Central memory CD4-positive, alpha-beta T cell (primary cell): Measurements from ENCODE around the gene PIK3R4.

Source experiments
- DNase-seq: peaks from one replicate; pipeline ENCODE4 v3.0.0; 2022
- total RNA-seq, 3 experiments: gene quantifications; one replicate each; lab custom pipeline; 2026; lab: John Stamatoyannopoulos, UW

PIK3R4 gene
- 43.8 to 88.9 (median 78.0) reads per million in 3 experiments for total RNA-seq

DNA sequence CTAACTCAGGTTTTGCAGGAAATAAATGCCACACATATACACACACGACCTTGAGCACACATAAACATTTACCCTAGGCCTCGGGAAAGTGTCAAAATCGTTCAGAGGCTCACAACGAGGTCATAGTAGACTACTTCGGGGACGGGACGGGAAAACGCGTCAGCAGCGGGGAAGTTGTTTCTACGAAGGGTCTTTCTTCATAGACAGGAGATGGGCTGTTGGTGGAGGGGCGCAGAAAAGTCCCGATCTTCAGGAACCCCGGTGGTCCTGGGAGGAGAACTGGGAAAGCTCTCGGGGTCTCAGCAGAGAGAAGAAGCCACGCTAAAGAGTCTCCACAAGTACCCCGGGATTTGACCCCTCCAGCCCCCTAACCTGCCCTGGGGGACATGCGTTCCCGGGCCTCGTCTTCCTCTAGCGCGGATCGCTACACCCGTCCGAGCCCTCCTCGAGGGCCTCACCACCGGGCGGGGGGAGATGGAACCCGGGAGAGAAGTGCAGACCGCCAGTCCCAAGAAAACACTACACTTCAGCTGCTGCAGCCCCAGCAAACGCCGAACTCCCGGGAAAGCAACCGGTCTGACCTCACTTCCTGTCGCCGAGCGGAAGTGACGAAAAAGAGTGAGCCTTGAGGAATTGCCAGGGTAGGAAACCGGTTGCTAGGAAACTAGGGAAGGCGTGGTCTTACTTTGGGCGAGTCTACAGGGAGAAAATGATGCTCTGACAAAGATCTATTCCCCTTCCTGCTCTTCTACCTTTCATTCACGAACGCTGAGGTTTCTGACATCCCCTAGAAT is at the start of gene PIK3R4:
TSS of gene PIK3R4 (minus strand) at position 584 of the 794 bp plus-strand sequence. CDS start 1,611 bp downstream, outside the sequence.
- peak; percentile 96 for DNase-seq

DNA sequence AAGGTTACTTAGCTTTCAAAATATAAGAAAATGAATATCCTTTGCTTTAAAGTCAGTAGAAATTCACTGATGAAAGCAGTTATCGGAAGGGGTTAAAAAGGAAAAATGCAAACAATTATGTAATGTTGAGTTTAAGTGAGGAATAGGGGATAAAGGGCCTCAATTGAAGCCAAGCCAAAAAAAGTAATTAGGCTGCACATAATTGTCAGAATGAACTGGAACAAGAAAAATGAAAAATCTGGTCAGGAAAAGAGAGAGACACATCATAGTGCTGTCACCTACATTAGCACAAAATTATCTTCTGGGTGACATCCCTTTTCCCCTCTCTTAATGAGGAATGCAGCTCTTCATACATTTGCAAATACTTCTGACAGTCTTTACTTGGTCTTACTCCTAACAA is 48.8 kb upstream of the PIK3R4 start:
- no peak for DNase-seq

DNA sequence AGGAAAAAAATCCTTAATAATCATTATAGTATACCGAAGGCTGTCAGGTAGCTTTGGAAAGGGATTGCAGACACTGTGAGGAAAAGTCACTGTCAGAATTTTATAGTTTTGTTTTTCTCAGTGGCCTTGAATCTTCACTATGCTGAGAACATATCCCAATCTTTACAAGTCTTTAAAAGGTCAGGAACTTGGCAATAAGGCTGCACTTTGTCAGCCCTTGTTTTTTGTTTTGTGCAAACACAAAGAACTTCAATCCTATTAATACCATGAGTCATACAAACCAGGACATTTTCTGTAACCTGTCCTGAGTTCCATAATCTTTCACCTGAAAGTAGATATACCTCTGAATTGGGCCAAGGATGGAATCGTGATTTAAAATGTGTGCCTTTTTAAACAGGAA is 45.6 kb upstream of the PIK3R4 start:
- no peak for DNase-seq

DNA sequence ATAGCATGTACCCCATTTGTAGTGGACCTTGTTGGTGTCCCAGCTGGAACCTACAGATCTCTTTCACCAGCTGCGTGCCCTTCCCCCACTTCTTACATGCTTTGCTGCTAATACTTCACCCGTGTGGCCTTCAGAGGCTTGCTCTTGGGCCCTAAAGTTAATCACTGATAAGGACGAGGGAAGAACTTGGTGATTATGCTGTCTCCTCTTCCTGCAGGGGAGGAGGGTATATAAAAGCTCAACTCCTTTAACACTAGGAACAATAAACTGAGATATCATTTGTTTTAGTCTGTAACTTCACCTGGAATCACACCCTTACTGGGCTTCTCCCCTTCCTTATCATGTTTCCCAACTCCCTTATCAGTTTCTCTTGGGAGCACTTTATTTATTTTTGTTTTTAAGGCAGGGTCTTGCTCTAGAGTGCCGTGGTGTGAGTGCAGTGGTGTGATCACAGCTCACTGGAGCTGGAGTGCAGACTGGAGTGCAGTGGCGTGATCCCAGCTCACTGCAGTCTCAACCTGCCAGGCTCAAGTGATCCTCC is 43.2 kb upstream of the PIK3R4 start:
- no peak for DNase-seq

DNA sequence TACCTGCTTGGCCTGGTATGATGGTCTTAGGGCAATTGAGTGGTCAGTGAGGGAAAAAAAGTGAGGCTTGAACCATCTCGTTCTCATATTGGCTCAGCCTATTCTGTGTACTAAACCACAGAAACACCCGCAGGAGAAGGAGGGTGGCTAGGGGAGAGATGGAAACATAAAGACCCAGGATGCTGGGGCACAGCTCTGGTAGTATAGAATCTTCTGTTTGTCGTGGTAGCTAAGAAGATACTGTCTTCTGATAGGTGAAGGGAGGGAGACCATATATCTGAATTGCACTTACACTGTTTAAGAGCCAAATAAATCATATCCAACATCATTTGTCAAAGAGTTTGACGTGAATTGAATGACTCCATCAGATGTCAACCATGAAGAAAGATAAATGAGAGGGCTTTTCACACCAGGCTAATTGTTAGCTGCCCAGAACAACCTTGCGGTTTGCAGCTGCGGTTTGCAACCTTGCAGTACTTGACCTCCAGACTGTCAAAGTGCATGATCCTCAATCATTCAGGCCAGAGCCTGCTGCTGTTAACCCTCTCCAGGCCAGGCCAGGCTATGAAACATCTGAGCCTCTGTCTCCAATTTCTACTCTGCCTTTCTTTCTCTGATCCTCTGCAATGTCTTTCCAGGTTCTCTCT is 40.9 kb upstream of the PIK3R4 start:
- DNase-seq = no peak

DNA sequence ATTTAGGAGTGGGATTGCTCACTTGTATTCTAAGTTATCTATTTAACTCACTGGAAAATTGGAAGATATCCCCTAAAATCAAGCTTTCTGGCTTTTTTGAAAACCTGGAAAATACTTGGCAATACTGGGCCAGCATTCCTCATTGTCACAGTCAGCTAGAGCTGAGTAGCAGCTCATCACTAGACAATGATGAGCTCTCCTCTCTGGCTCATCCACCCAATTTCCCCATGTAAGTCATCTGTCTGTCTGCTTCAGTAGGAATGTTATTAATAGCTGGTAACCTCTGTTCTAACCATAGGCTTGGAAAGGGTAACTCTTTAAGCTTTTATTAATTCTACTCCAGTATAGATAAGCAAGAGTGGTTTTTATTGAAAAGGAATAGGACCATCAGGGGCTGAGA is 39.7 kb upstream of the PIK3R4 start:
- DNase-seq = no peak

DNA sequence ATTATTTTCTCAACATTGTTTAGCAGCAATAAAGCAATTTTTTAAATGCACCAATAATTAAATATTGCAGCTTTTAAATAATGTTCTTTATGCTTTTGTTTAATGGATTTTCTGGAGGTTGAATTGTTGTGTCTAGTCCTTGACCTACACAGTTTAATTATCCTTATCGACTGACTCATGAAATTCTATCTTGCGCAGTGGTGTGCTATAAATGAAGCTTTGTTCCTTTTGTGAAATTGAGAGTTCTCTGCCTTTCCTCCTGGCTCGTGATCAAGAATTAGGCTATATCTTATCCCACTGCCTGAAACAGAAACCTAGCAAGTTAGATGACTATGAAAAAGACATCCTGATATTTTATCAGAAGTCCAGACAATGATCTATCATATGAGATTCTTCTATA is 37.0 kb upstream of the PIK3R4 start:
- no peak for DNase-seq

DNA sequence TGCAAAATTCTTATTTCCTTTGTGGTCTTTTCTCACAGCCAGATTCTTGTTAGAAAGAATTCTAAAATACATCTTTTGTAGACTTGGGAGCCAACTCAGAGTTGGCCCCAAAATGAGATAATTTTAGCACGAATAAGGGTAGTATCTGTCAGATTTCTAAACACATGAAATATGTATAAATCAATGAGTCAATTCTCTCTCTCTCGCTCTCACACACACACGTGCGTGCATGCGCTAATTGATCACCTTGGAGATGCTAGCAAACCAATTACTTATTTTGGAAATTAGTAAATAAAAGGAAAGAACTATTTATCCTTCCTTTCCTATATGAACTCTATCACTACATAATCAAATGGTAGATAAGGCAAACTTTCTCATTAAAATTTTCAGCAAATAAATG is 32.9 kb upstream of the PIK3R4 start:
- DNase-seq = no peak

DNA sequence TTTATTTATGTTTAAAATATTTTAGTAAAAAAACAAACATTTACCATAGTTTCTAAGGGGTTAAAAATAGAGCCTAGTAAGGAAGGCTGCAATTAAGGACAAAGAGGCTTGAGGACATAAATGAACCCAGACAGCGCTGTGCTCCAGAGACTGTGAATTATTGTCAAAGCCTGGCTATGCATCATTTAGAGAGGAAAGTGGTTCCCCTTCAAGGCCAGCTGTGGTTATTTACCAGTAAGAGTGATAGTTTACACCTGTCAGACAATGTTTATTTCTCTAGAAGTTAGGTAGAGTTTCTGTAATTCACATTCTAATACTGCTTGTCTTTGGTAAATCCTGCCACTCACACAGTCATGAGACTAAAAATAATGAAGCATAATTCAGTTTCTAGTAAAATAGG is 32.4 kb upstream of the PIK3R4 start:
- no peak for DNase-seq

DNA sequence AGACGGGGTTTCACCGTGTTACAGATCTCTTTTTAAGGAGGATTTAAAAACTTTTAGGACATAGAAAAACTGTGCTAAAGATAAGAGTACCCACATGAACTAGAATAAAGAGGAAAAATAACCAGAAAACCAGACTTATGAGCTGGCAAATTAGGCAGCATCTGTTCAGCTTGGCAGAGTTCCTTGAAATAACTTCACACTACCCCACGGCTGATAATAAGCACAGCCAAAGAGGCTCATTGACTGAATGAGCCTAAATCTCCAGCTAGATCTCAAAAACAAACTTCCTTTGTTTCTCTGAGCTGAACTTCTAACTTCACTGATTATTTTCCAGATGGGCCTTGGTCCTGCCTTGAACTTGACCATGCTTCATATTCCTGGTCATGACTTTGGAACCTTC is 26.7 kb upstream of the PIK3R4 start:
- DNase-seq = no peak

DNA sequence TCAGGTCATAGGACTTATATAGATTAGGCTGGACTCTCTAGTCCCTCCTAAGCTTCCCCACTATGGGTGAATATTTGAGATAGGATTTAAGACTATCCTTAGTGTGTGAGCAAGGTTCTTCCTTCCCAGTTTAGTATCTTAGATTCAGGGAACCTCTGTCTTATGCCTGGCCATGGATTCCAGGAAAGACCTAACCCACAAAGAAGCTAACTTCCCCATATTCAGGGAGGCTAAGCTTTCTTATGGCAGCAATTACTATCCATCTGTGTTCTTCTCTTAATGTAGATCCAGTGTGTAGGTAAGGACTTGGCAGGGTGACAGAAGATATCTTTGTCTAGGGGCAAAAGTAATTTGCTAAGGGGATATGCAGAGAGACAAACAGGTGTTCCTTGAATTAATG is 25.5 kb upstream of the PIK3R4 start:
- no peak for DNase-seq

DNA sequence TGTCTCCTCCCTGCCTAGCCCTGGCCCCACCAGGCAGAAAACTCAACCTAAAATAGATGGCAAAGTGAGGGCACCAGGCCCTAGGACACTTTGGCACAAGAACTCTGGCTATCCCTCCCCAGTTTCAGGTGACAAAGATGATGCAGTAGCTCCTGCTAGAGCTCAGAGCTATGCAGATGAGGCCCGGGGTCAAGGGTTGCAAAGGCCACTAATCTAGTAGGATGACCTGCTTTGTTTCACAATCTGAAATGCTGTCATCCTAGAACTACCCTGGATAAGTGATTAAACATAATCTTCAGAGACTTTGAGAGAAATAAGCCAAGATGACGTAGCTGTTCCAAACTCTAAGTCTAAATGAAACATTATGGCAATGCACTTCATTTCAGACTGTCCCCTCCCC is 24.0 kb upstream of the PIK3R4 start:
- no peak for DNase-seq

DNA sequence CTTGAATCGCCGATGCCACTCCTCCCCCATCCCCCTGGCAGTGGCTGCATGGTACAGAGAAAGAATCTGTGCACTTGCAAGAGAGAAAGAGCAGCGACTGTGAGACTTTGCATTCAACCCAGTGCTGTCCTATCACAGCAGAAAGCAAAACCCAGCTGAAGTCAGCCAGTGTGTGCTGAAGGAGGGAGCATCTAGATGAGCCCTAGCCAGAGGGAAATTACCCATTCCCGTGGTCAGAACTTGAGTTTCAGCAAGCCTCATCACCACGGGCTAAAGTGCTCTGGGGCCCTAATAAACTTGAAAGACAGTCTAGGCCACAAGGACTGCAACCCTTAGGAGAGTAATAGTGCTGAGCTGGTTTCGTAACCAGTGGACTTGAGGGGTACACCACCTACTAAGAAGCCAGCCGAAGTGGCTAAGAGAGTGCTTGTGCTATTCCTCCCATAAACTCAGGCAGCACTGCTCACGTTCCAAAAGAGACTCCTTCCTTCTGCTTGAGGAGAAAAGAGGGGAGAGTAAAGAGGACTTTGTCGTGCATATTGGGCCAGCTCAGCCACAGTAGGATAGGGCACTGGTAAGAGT is 15.2 kb upstream of the PIK3R4 start:
- no peak for DNase-seq

DNA sequence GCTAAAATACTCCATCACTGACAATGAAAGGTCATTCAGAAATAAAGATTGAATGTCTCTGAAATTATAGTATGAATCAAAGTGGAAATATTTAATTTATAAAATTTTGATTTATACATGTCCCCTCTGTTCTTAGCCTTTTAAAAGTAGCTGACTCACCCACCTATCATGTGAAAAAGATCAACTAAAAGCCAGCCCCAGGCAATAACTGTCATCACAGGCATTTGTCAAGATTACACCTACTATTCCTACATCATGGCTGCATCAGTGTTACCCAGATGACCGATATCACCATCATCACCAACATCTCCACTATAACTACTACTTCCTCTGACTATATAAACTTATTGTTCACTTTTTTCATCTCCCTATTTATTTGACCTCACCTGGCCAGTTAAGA is 14.3 kb upstream of the PIK3R4 start:
- DNase-seq = no peak

DNA sequence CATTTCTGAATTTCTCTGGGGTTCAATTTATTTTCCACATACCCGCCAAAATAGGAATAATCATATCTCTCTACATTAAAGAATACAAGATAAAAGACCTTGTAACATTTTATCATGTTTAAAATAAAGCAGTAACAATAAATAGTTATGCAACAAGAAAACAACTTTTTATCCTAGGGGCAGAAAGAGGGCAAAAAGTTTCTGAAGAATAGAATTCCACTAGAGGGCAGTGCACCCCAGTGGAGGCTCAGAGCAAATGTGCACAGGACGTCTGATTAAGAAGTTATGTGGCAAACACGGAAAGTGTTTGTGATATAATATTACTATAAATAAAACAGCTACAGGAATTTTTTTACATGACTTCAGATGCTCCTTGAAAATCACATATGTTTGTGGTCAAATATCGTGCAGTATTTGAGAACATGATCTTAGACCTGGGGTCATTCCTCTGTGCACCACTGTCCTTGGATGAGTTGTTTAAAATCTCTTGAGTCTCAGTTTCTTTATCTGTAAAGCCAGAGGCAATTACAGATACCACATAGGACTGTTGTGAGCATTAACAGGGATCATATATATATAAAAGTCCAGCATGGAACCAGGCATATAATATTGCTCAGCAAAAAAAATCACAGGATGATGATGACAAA is 13.2 kb upstream of the PIK3R4 start:
- peak; percentile 48 for DNase-seq

DNA sequence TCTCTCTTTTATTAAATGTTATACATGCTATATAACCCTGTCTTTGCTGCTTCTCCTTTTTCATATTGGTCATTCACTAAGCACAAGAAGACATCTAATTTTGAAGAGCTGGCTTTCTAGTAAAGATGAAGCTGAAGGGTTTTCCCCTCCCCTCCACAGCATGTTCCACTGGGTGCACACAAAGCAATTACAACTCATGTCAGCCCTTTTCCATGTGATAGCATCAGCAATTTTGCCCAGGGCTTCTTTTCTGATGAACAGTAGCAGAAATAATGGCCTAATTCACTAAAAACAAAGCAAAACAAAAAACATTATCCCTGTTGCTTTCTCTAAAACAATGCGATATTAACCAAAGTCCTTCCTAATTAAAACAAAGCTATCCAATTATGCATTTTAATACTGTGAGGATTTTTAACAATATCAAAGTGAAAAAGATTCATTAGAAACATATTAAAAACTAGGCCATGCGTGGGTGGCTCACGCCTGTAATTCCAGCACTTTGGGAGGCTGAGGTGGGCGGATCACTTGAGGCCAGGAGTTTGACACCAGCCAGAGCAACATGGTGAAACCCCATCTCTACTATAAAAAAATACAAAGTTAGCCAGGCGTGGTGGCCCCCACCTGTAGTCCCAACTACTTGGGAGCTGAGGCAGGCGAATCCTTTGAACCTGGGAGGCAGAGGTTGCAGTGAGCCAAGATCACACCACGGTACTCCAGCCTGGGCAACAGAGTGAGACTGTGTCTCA is 12.2 kb upstream of the PIK3R4 start:
- no peak for DNase-seq

DNA sequence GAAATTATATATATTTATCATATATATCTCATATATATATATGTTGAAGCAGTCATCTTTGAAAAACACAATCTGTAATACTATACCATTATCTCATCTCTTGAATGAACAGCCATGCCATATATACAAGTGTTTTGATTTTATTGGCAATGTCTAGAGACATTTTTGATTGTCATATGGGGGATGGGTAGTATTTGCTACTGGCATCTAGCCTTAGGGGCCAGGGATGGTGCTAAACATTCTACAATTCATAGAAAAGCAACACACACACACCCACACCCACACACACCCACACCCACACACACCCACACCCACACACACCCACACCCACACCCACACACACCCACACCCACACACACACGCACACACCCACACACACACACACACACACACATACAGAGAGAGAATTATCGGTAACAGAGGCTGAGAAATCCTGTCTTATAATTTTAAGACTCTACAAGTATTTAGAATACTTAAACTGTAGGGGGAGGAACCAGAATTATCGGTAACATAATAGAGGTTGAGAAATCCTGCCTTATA is 11.1 kb upstream of the PIK3R4 start:
- no peak for DNase-seq

DNA sequence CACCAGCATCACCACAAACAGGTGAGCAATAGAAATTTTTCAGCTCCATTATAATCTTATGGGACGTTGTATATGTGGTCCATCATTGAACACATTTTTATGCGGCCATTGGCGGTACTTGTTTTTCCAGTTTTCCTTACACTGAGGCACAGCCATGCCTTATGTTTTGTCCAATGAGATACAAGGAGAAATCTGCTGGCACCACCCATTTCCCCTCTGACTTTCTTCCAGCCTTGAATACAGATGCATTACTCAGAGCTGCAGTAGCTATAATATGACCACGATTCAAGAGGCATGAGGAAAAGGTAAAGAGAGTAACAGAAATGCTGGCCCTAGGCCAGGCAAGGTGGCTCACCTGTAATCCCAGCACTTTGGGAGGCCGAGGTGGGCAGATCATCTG is 9.0 kb upstream of the PIK3R4 start:
- DNase-seq = no peak

DNA sequence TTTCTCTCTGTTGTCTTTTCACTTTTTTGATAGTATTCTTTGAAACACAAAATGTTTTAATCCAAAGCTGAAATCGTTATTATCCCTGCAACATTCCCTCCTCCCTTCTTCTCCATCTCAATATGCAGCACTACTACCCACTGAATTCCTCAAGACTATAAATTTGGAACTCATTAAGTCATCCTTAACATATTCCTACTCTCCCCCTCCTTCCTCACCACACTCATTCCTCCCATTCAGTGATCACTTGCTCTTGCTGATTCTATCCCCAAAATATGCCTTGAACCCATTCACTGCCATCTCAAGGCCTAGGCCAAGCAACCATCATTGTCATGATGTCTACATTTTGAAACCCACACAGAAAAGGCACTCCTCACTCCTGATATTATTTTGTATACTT is 2.4 kb upstream of the PIK3R4 start:
- DNase-seq = no peak

DNA sequence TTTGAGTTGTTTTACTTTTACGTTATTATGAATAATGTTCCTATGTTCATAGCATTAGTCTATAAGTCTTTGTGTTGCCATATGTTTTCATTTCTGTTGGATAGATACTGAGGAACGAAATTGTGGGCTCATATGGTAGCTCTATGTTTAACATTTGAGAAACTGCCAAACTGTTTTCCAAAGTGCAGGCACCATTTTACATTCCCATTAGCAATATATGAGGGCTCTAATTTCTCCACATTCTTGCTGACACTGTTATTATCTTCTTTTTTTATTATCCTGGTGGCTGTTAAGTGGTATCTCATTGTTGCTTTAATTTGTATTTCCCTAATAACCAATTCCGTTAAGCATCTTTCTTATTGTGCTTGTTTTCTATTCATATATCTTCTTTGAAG is 1.8 kb upstream of the PIK3R4 start:
- DNase-seq = no peak

DNA sequence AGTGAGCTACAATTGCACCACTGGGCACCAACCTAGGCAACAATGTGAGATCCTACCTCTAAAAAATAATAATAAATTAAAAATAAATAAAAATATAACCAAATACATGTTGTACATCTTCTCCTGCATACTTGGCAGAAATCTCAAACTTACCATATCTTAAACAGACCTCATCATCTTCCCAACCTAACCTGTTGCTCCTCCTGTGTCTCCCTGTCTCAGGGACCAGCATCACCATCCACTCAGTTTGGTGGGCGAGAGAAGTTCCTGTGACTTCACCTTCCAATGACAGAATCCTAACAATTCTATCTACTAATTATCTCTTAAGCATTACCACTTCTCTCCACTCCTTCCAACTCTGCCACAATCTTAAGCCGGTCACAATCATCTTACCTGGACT is 3.3 kb downstream of the PIK3R4 start:
- no peak for DNase-seq

DNA sequence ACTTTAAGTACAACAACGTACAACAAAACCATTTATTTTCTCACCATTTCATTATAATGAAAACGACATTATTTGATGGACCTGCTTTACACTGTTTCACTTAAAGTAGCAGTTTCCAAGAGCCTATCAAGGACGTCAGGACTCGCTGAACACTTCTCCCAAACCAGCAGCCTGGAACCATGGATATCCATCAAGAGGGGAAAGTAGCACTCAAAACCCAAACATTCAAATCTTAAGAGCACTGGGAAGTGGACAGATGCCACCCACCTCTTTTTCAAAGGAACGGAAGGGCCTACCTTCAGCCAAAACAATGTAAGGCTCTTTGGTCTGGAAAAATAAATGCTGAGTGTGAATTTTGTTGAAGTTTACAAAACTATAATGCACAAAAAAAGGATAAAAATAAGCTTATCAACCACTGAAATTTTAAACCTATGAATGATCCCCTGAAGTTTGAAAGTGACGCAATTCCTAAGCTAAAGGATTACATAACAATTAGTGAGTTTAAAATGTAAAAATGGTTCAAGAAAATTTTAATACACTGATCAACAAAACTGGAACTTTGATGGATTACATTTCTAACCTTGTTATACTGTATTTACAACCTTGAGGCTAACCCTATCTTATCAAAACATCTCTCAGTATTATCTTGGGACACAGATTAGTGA is 4.6 kb downstream of the PIK3R4 start:
- DNase-seq = no peak
